ENCODE results near the gene CCNY.

GRCh38 chr10:35412003-35412723, 75.9 kb downstream of the CCNY start:
- TF ChIP-seq EZH2phosphoT487 (IDR thresholded peaks at IDR 0.05; ENCODE audit: borderline replicate concordance) (no peak), EZH2 (IDR thresholded peaks at IDR 0.05) (no peak), CTCF (IDR thresholded peaks at IDR 0.05 in 2 of 3, conservative IDR thresholded peaks at IDR 0.05 in 1 of 3; ENCODE audit: borderline replicate concordance in 1 of 3, insufficient read depth in 1 of 3, low read depth in 2 of 3, low read length in 2 of 3) (no peak)

Data from HCT116 (cell line).